LHCN-M2 (cell line): ENCODE data around the gene SPSB2. TPM values are rescaled to one million over a fixed set of nuclear protein-coding genes. Genes with fewer than 3 reads are reported as not detected.
"Not testable (repeated sequence)": the region's sequence is repeated elsewhere in the genome, so short reads cannot be mapped to it uniquely, and the experiment has no call there.

Source experiments
- DNase-seq: peaks from one replicate; pipeline ENCODE4 v3.0.0-alpha.2; 2012; ENCODE audit warnings: low read depth
- polyA plus RNA-seq: library from polyadenylated mRNA; unstranded; fragments of >200 nt; gene quantifications from one replicate; pipeline ENCODE4 v1.2.1, GENCODE V29; 2012; ENCODE audit warnings: missing spikeins
- total RNA-seq: library from RNA; depleted of rRNA; stranded (reverse); fragments of >200 nt; gene quantifications from 2 replicates; pipeline ENCODE4 v1.2.3, GENCODE V29; 2014; rRNA removed

SPSB2 gene, protein sequence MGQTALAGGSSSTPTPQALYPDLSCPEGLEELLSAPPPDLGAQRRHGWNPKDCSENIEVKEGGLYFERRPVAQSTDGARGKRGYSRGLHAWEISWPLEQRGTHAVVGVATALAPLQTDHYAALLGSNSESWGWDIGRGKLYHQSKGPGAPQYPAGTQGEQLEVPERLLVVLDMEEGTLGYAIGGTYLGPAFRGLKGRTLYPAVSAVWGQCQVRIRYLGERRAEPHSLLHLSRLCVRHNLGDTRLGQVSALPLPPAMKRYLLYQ
- 9.6 and 13.0 TPM in 2 replicates for total RNA-seq
- polyA plus RNA-seq = 14.9 TPM

DNA sequence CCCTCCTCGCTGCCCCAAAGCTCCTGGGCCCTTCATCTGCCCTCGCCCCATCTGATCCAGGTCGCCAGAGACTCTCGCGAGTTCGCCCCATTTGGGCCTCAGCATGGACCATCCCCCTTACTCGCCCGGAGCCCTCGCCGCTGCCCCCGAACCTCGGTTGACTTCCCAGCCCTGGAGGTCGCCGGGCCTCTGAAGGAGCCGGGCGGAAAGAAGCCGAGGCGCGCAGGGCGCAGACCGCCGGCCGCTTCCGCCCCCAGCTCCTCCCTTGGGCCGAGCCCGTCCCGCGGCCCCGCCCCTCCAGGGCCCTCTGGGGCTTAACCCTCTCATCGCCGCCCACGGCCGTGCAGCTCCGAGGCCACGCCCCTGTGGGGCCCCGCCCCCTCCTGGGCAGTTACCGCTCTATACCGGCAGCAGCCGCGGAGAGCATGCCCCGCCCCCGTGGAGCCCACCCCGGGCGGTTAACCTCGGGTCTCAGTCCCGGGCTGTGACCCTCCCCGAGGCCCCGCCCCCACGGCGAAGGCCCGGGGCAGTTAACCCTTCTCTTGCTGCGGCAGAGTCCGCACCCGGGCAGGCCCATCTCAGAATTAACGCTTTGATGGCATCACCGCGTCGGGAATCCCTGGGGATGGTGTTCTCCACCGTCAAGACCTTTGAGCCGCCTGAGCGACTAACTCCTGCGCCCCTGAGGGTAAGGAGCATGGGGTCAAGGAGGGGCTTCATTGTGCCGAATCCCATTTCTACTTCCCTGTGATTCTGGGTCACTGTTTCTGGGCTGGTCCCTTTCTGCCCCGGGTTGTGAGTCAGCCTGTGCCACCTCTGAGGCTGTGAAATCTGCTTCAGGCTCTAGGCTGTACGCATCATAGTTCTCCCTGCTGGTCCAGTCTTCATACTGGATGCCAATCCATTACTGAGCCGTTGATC, at the start of gene SPSB2:
Gene SPSB2, minus strand, starts transcription at position 210 of the 921 bp plus-strand sequence. CDS start 402 bp downstream, outside the sequence.
- DNase-seq = peak; percentile 95

GRCh38 chr12:6921996-6922946, 49.2 kb upstream of the SPSB2 start:
- DNase-seq = no peak

GRCh38 chr12:6921539-6921938, 48.4 kb upstream of the SPSB2 start:
- DNase-seq = no peak

DNA sequence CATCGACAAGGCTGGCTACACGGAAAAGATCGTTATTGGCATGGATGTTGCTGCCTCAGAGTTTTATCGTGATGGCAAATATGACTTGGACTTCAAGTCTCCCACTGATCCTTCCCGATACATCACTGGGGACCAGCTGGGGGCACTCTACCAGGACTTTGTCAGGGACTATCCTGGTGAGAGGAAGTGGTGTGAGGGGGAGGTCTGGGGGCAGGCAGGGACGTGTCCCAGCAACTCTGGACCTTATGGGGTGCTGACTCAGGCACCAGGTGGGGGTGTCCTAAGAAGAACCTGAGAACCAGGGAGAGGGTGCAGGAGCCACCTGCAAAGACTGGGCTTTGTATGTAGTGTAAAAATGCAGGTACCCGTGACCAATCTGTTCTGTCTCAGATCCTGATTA, 46.5 kb upstream of the SPSB2 start:
- DNase-seq = no peak

DNA sequence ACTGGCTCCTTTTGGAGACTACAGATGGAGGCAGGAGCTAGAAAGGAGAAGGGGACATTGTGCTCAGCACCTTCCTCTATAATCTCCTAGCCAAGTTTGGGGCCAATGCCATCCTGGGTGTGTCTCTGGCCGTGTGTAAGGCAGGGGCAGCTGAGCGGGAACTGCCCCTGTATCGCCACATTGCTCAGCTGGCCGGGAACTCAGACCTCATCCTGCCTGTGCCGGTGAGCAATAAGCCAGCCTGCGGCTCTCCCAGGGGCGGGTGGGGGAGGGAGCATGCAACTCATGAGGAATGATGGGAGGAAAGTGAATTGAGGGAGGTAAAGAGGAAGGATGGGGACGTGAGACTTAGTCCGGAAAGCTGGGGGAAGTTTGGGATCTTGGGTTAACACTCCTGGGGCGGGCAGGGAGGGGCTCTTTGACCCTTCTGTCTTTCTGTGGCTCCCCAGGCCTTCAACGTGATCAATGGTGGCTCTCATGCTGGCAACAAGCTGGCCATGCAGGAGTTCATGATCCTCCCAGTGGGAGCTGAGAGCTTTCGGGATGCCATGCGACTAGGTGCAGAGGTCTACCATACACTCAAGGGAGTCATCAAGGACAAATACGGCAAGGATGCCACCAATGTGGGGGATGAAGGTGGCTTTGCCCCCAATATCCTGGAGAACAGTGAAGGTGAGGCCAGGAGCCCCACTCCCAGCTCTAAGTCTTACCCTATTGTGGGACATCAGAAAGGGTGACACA, 44.6 kb upstream of the SPSB2 start:
- DNase-seq = peak; percentile 49

DNA sequence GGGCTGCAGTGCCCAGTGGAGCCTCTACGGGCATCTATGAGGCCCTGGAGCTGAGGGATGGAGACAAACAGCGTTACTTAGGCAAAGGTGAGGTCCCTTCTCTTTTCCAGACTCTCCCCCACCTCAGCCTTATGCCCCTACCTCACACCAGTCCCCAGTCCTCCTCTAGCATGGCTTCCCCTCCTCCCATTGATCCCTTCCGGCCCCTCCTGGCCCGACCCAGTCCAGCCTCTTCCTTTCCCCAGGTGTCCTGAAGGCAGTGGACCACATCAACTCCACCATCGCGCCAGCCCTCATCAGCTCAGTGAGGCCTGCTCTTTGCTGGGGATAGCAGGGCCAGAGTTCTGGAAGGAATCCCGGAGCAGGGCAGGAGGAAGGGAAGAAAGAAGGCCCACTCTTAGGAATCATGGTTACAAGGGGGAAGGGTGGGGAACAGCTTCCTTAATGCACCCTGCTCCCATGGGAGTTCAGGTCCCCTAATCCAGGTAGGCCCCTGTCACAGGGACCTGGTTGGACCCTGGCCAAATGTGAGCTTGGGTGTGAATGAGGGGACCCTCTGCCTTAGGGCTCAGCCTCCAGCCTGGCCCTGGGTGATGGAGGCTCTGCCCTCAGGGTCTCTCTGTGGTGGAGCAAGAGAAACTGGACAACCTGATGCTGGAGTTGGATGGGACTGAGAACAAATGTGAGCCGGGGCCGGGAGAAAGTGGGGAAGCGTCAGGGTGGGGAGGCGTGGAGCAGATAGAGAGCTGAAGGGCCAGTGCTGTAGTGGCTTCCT, 43.5 kb upstream of the SPSB2 start:
- no peak for DNase-seq

- DNase-seq = no peak
Observed at GRCh38 chr12:6915789-6916285, 42.7 kb upstream of the SPSB2 start.

- no peak for DNase-seq
Observed at GRCh38 chr12:6914947-6915788, 42.1 kb upstream of the SPSB2 start.

DNA sequence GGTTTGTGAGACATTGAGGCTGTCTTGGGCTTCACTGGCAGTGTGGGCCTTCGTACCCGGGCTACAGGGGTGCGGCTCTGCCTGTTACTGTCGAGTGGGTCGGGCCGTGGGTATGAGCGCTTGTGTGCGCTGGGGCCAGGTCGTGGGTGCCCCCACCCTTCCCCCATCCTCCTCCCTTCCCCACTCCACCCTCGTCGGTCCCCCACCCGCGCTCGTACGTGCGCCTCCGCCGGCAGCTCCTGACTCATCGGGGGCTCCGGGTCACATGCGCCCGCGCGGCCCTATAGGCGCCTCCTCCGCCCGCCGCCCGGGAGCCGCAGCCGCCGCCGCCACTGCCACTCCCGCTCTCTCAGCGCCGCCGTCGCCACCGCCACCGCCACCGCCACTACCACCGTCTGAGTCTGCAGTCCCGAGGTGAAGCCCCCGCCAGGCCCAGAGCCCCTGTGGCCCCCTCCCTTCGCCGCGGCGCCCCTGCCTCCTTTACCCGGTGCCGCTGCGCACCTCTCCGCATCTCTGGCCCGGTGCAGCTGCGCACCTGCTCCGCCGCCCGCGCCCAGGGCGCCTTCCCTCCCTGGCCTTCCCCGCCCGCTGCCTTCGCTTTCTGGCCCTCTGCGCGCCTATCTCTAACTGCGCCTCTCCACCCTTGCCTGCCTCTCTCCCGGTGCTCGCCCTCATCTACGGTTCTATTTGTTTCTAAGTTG, 41.3 kb upstream of the SPSB2 start, which contains the start of gene ENO2:
Gene ENO2, plus strand, starts transcription at position 335 of the 701 bp plus-strand sequence. CDS start 1,253 bp downstream, outside the sequence.
- DNase-seq = peak; percentile 47

DNA sequence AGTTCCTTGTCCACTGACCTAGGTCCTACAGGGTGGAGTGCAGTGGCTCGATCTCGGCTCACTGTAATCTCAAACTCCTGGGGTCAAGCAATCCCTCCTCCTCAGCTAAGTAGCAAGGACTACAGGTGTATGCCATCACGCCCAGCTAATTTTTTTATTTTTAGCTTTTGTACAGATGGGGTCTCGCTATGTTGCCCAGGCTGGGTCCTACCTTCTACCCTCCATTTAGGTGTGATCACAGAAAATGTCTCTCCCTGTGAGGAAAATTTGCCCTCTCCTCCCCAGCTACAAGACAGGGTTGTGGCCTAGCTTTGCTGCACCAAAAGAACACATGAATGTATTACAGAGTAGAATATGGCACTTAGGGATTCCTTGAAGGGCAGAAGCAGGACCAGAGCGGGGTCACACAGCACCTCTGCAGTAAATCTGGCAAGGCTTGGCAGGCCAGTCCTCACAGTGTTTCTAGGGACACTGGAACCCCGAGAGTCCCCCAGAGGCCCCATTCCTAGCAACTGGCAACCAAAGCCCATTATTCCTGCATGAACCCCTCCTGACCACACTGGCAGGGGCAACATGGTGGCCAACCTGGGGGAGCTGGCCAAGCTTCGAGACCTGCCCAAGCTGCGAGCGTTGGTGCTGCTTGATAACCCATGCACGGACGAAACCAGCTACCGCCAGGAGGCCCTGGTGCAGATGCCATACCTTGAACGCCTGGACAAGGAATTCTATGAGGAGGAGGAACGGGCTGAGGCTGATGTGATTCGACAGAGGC, 39.2 kb upstream of the SPSB2 start:
- DNase-seq = no peak

- DNase-seq = no peak
Observed at GRCh38 chr12:6909421-6910145, 36.5 kb upstream of the SPSB2 start.

GRCh38 chr12:6908141-6908540, 35.0 kb upstream of the SPSB2 start:
- not testable (repeated sequence) for DNase-seq

DNA sequence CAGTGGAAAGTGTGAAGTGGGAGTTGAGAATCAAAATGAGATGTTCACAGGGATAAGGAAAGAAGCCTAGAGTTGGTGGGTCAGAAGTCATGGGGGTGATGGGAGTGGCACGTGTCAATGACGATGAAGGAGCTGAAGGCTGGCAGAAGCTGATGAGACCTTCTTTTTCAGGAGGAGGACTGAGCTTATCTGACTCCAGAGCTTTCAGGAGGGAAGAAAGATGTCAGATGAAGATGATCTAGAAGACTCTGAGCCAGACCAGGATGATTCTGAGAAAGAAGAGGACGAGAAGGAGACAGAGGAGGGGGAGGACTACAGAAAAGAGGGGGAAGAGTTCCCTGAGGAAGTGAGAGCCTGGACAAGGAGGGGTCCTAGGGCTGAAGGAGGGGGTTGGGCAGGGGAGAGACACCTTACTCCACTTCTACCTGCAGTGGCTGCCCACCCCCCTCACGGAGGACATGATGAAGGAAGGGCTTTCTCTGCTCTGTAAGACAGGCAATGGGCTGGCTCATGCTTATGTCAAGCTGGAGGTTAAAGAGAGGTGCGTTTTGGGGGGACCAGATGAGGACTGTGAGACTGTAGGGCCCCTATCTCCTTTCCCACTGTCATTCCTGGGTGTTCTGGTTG, 32.4 kb upstream of the SPSB2 start:
- DNase-seq = no peak

GRCh38 chr12:6904280-6905276, 31.5 kb upstream of the SPSB2 start, which contains the start of gene LRRC23:
Gene LRRC23, plus strand, starts transcription at chr12:6904822. Its CDS starts 812 bp downstream, at chr12:6905634.
- peak; percentile 92 for DNase-seq

DNA sequence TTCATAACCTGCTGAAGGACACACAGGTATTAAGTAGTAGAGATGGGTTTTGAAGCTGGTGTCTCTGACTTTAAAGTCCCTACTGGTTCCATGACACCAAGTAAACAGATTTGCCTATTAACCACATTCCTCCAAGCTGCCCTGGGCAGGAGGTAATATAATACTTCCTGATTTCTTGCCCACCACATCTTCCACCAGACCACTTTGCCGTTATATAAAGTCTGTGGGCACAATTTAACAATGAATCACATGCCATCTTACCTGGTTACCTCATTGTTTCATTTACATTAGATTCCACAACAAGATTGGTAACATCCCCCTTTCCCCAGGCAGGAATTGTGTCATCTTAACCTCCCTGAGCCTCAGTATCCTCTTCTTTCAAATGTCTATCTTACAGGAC, 30.6 kb upstream of the SPSB2 start:
- no peak for DNase-seq
